ENCODE results near the gene FBXW7. TPM values are rescaled to one million over a fixed set of nuclear protein-coding genes. Genes with fewer than 3 reads are reported as not detected.

The FBXW7 gene, protein sequence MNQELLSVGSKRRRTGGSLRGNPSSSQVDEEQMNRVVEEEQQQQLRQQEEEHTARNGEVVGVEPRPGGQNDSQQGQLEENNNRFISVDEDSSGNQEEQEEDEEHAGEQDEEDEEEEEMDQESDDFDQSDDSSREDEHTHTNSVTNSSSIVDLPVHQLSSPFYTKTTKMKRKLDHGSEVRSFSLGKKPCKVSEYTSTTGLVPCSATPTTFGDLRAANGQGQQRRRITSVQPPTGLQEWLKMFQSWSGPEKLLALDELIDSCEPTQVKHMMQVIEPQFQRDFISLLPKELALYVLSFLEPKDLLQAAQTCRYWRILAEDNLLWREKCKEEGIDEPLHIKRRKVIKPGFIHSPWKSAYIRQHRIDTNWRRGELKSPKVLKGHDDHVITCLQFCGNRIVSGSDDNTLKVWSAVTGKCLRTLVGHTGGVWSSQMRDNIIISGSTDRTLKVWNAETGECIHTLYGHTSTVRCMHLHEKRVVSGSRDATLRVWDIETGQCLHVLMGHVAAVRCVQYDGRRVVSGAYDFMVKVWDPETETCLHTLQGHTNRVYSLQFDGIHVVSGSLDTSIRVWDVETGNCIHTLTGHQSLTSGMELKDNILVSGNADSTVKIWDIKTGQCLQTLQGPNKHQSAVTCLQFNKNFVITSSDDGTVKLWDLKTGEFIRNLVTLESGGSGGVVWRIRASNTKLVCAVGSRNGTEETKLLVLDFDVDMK
- total RNA-seq = 100 to 1,000 TPM; 172 to 202 (median 175) TPM
- total RNA-seq (2013) = 387 TPM

- H3K9me3 ChIP-seq (ENCODE audit: control insufficient read depth, insufficient read depth, low read length) = no peaks in the 10 kb centered on the region
- Mint-ChIP-seq H3K27ac (peak within 1 kb of the TSS; percentile 93 to 99), H3K27me3 (ENCODE audit: low read depth in 2 of 2) (no peaks in the 10 kb centered on the region), H3K9me3 (no peaks in the 10 kb centered on the region), H3K36me3 (no peaks in the 10 kb centered on the region), H3K4me1 (peaks cover 67% of the 10 kb centered on the region in 2 donors), H3K4me3 (peak within 1 kb of the TSS; percentile 99)
- TF ChIP-seq, protein P1, sequence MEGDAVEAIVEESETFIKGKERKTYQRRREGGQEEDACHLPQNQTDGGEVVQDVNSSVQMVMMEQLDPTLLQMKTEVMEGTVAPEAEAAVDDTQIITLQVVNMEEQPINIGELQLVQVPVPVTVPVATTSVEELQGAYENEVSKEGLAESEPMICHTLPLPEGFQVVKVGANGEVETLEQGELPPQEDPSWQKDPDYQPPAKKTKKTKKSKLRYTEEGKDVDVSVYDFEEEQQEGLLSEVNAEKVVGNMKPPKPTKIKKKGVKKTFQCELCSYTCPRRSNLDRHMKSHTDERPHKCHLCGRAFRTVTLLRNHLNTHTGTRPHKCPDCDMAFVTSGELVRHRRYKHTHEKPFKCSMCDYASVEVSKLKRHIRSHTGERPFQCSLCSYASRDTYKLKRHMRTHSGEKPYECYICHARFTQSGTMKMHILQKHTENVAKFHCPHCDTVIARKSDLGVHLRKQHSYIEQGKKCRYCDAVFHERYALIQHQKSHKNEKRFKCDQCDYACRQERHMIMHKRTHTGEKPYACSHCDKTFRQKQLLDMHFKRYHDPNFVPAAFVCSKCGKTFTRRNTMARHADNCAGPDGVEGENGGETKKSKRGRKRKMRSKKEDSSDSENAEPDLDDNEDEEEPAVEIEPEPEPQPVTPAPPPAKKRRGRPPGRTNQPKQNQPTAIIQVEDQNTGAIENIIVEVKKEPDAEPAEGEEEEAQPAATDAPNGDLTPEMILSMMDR (IDR thresholded peaks at IDR 0.05) = no peak
- DNase-seq (peak; percentile 99), ATAC-seq (peak; percentile 81 to 94 (median 83))
- under 1% methylated on average over 62 of the region's 63 CpGs for WGBS (ENCODE audit: insufficient coverage)
- H3K36me3 ChIP-seq (ENCODE audit: control insufficient read depth, insufficient read depth, low read length) = peaks cover 10% of the 10 kb centered on the region
- peaks cover 18% of the 10 kb centered on the region for H3K4me1 ChIP-seq (ENCODE audit: control insufficient read depth, insufficient read depth, low read length)
- no peaks in the 10 kb centered on the region for H3K27me3 ChIP-seq (ENCODE audit: control insufficient read depth, insufficient read depth, low read length)
- intact Hi-C loops (cut with micrococcal nuclease) = loop anchor here (1.0 to 5.0 kb wide), 6 partner anchors 13 to 1437 kb away; partner anchors contain the start of genes ARFIP1, RPS3A and TIGD4
- peak within 1 kb of the TSS; percentile 98 for H3K27ac ChIP-seq (ENCODE audit: low read length)
- peak within 1 kb of the TSS; percentile 95 for H3K4me3 ChIP-seq (ENCODE audit: low read length)
Measured at GRCh38 chr4:152535903-152536544, at the start of gene FBXW7. Gene FBXW7, minus strand, starts transcription at chr4:152536092. Its CDS starts 124,289 bp downstream, at chr4:152411803.

DNA sequence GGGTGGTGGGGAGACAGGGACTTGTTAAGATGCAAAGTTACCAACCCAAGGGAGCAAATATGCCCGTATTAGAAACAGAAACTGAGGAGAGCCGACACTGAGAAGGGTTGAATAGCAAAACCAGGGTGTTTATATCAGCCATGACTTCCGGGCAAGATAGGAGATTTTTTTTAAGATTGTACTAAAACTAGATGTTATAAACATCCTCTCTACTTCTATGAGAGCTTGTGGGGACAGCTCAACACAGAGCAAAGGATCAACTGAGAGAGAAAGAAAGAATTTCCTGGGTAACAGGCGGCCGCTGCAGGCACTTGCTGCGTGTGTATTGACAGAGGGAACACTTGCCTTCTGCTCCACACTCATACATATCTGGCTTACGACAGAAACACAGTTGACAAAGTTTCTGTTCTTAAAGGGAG is 49.1 kb upstream of the FBXW7 start:
- H3K4me1 ChIP-seq (ENCODE audit: control insufficient read depth, insufficient read depth, low read length) = no peaks in the 10 kb centered on the region
- H3K27ac Mint-ChIP-seq = peak overlapping the region in 1 of 2 donors; percentile 9
- H3K9me3 Mint-ChIP-seq = no peaks in the 10 kb centered on the region
- H3K4me3 ChIP-seq (ENCODE audit: low read length) = no peak overlapping the region
- TF ChIP-seq, protein P1 (IDR thresholded peaks at IDR 0.05) = no peak
- no peaks in the 10 kb centered on the region for H3K36me3 ChIP-seq (ENCODE audit: control insufficient read depth, insufficient read depth, low read length)
- no peaks in the 10 kb centered on the region for H3K27me3 ChIP-seq (ENCODE audit: control insufficient read depth, insufficient read depth, low read length)
- peak overlapping the region; percentile 49 for H3K4me3 Mint-ChIP-seq
- no peaks in the 10 kb centered on the region for H3K36me3 Mint-ChIP-seq
- H3K27me3 Mint-ChIP-seq (ENCODE audit: low read depth in 2 of 2) = peaks cover 9 to 30% of the 10 kb centered on the region in 2 donors
- DNase-seq = peak in 1 of 2 donors; percentile 30
- ATAC-seq = peak in 1 of 3 donors; percentile 56
- no peaks in the 10 kb centered on the region for H3K9me3 ChIP-seq (ENCODE audit: control insufficient read depth, insufficient read depth, low read length)
- intact Hi-C loops (cut with micrococcal nuclease) = no loop called here
- no peaks in the 10 kb centered on the region for H3K4me1 Mint-ChIP-seq
- H3K27ac ChIP-seq (ENCODE audit: low read length) = peak overlapping the region; percentile 35
- 82% methylated on average over 5 of the region's 7 CpGs for WGBS (ENCODE audit: insufficient coverage)

GRCh38 chr4:152581536-152582160 is 45.8 kb upstream of the FBXW7 start:
- no peak overlapping the region for H3K27ac ChIP-seq (ENCODE audit: low read length)
- Mint-ChIP-seq H3K36me3 (no peaks in the 10 kb centered on the region), H3K4me1 (no peaks in the 10 kb centered on the region), H3K27me3 (ENCODE audit: low read depth in 2 of 2) (peaks cover 9 to 25% of the 10 kb centered on the region in 2 donors), H3K27ac (no peak overlapping the region), H3K9me3 (no peaks in the 10 kb centered on the region), H3K4me3 (no peak overlapping the region)
- no peaks in the 10 kb centered on the region for H3K27me3 ChIP-seq (ENCODE audit: control insufficient read depth, insufficient read depth, low read length)
- no peaks in the 10 kb centered on the region for H3K4me1 ChIP-seq (ENCODE audit: control insufficient read depth, insufficient read depth, low read length)
- TF ChIP-seq, protein P1 (IDR thresholded peaks at IDR 0.05) = no peak
- 100% methylated on average over 1 of the region's 3 CpGs for WGBS (ENCODE audit: insufficient coverage)
- no peaks in the 10 kb centered on the region for H3K9me3 ChIP-seq (ENCODE audit: control insufficient read depth, insufficient read depth, low read length)
- DNase-seq (no peak), ATAC-seq (no peak)
- no peaks in the 10 kb centered on the region for H3K36me3 ChIP-seq (ENCODE audit: control insufficient read depth, insufficient read depth, low read length)
- intact Hi-C loops (cut with micrococcal nuclease) = no loop called here
- H3K4me3 ChIP-seq (ENCODE audit: low read length) = no peak overlapping the region
